Panc1 (cell line): ENCODE data around the gene DOLK. TPM values are rescaled to one million over a fixed set of nuclear protein-coding genes. Genes with fewer than 3 reads are reported as not detected.

Experiments
- ATAC-seq: fragments of 200-7000 bp; cut with Tn5 transposase; 2 replicates; pipeline ENCODE4 v1.9.1; 2020; ENCODE audit warnings: mild to moderate bottlenecking, moderate library complexity
- BruUV-seq: library from RNA; stranded (reverse); fragments of 400-500 nt; replicated peaks from 2 replicates; lab custom pipeline; 2021; lab: Mats Ljungman, UMichigan
- CTCF ChIA-PET: fragments of 300-600 bp; sonication (Branson Sonifier 250); formaldehyde crosslinking; loops from one replicate; lab custom pipeline; 2022; ENCODE audit warnings: antibody characterized with exemption; lab: Charles Lee
- POLR2A ChIA-PET: fragments of 300-600 bp; sonication (Branson Sonifier 250); formaldehyde crosslinking; loops from one replicate; lab custom pipeline; 2022; ENCODE audit warnings: antibody characterized with exemption; lab: Charles Lee
- DNase-seq: peaks from one replicate; pipeline ENCODE4 v3.0.0-alpha.2; 2010; ENCODE audit warnings: low read depth, low spot score
- H3K27ac ChIP-seq: 2 replicates; pipeline ENCODE4 v1.5.1; 2011; ENCODE audit warnings: mild to moderate bottlenecking, low read length, inconsistent platforms
- H3K27me3 ChIP-seq: fragments of 200-500 bp; sonication (Bioruptor generic); 2 replicates; pipeline ENCODE4 v1.6.0; 2014; ENCODE audit warnings: low read length, inconsistent platforms; ENCODE audit not compliant: control insufficient read depth, insufficient read depth
- H3K36me3 ChIP-seq: fragments of 200-500 bp; sonication (Bioruptor generic); 2 replicates; pipeline ENCODE4 v1.5.1; 2014; ENCODE audit warnings: inconsistent platforms, mild to moderate bottlenecking, low read length, moderate library complexity; ENCODE audit not compliant: control insufficient read depth, insufficient read depth
- H3K4me1 ChIP-seq: 2 replicates; pipeline ENCODE4 v1.5.1; 2011; ENCODE audit warnings: inconsistent platforms, mild to moderate bottlenecking, low read length, moderate library complexity; ENCODE audit not compliant: control insufficient read depth, insufficient read depth
- H3K4me3 ChIP-seq, 2 experiments: 2 replicates each; pipeline ENCODE4 v1.5.1; 2011 to 2012; ENCODE audit warnings: low read depth in 2 of 2, low read length in 2 of 2, mild to moderate bottlenecking in 2 of 2, inconsistent platforms in 1 of 2, moderate library complexity in 1 of 2
- H3K9me3 ChIP-seq: fragments of 200-500 bp; sonication (Bioruptor generic); 2 replicates; pipeline ENCODE4 v1.5.1; 2014; ENCODE audit warnings: low read depth, mild to moderate bottlenecking, inconsistent platforms, low read length, moderate library complexity; ENCODE audit not compliant: control insufficient read depth, insufficient read depth
- CTCF ChIP-seq: fragments of 450-650 bp; IDR thresholded peaks from 2 replicates; pipeline ENCODE4 v1.5.1; 2017; ENCODE audit warnings: mild to moderate bottlenecking
- POLR2AphosphoS5 ChIP-seq: IDR thresholded peaks from 2 replicates; pipeline ENCODE4 v1.6.1; 2012; ENCODE audit warnings: mild to moderate bottlenecking, low read depth, low read length, moderate library complexity
- REST ChIP-seq, 2 experiments: IDR thresholded peaks; 2 replicates each; pipeline ENCODE4 v1.6.1; 2011 to 2012; ENCODE audit warnings: low read depth in 2 of 2, control low read depth in 1 of 2, low read length in 1 of 2, mild to moderate bottlenecking in 1 of 2, moderate library complexity in 1 of 2; ENCODE audit not compliant: insufficient read depth in 1 of 2
- SIN3A ChIP-seq: IDR thresholded peaks from 2 replicates; pipeline ENCODE4 v1.6.1; 2012; ENCODE audit warnings: low read depth, mild to moderate bottlenecking, low read length, moderate library complexity, borderline replicate concordance; ENCODE audit not compliant: insufficient read depth
- TCF7L2 ChIP-seq: IDR thresholded peaks from 2 replicates; pipeline ENCODE4 v1.6.1; 2011; ENCODE audit warnings: mild to moderate bottlenecking, low read depth, low read length, inconsistent platforms
- in situ Hi-C: cut with HindIII; loops from 2 replicates; pipeline ENCODE4 v1.10.0; 2016; ENCODE audit warnings: low sequenced_read_pairs, low pct_unique_long_range_greater_than_20kb
- intact Hi-C: fragments of 100-400 bp; cut with micrococcal nuclease; formaldehyde crosslinking; loops from one replicate; pipeline ENCODE4 v1.10.0; 2022; ENCODE audit not compliant: unreplicated experiment
- total RNA-seq: library from RNA; stranded (reverse); gene quantifications from one replicate; pipeline ENCODE4 v1.2.1, GENCODE V29; 2021; ENCODE audit not compliant: unreplicated experiment

Gene DOLK
- total RNA-seq, 1 experiment from 2014 or later = 20.0 TPM

- DNase-seq (no peak), ATAC-seq (no peak)
- no peaks in the 10 kb centered on the region for H3K27me3 ChIP-seq
- ChIA-PET POLR2A (interaction anchor here (0.6 kb wide), 1 partner anchor 79 kb away, joined by 10 read pairs; no protein-coding TSS in a partner anchor), CTCF (no interaction called here)
- no peak overlapping the region for H3K27ac ChIP-seq
- H3K9me3 ChIP-seq = no peaks in the 10 kb centered on the region
- H3K4me1 ChIP-seq = no peaks in the 10 kb centered on the region
- H3K4me3 ChIP-seq = no peak overlapping the region
- TF ChIP-seq CTCF (no peak), REST (IDR thresholded peaks at IDR 0.05; ENCODE audit: insufficient read depth in 1 of 2, low read depth in 2 of 2, low read length in 1 of 2) (no peak), POLR2AphosphoS5 (no peak), SIN3A (no peak)
- in situ Hi-C loops = no loop called here
- intact Hi-C loops = no loop called here
- no TSS peak for BruUV-seq
- H3K36me3 ChIP-seq = no peaks in the 10 kb centered on the region
Observed at GRCh38 chr9:128940271-128940921, 7.0 kb downstream of the DOLK start.

- H3K9me3 ChIP-seq = no peaks in the 10 kb centered on the region
- no peak overlapping the region for H3K27ac ChIP-seq
- no peak for DNase-seq
- H3K36me3 ChIP-seq = no peaks in the 10 kb centered on the region
- POLR2A ChIA-PET = no interaction called here
- H3K4me3 ChIP-seq = no peak overlapping the region
- in situ Hi-C loops (no loop called here), intact Hi-C loops (no loop called here)
- no peak for ATAC-seq
- no peaks in the 10 kb centered on the region for H3K27me3 ChIP-seq
- BruUV-seq = no TSS peak
- H3K4me1 ChIP-seq = no peaks in the 10 kb centered on the region
- TF ChIP-seq POLR2AphosphoS5 = no peak
- TF ChIP-seq REST (IDR thresholded peaks at IDR 0.05; ENCODE audit: insufficient read depth in 1 of 2, low read depth in 2 of 2, low read length in 1 of 2) = no peak
- no peak for TF ChIP-seq SIN3A
- no peak for TF ChIP-seq TCF7L2
- TF ChIP-seq CTCF = no peak
- CTCF ChIA-PET = interaction anchor here (1.0 kb wide), 1 partner anchor 12 kb away, joined by 3 read pairs; no protein-coding TSS in a partner anchor
Observed at GRCh38 chr9:128937310-128938165, 9.9 kb downstream of the DOLK start.
